Bone marrow (tissue), 2 donors: ENCODE results near the gene ZHX3.
"Not testable (repeated sequence)": the region's sequence is repeated elsewhere in the genome, so short reads cannot be mapped to it uniquely, and the experiment has no call there.

Experiments used
- DNase-seq, 2 donors: peaks; one replicate each; lab custom pipeline; 2025; lab: John Stamatoyannopoulos, UW

Gene ZHX3

GRCh38 chr20:41134362-41135186 is 183.0 kb downstream of the ZHX3 start:
- DNase-seq = no peak

GRCh38 chr20:41133709-41134361 is 183.7 kb downstream of the ZHX3 start:
- DNase-seq = no peak

DNA sequence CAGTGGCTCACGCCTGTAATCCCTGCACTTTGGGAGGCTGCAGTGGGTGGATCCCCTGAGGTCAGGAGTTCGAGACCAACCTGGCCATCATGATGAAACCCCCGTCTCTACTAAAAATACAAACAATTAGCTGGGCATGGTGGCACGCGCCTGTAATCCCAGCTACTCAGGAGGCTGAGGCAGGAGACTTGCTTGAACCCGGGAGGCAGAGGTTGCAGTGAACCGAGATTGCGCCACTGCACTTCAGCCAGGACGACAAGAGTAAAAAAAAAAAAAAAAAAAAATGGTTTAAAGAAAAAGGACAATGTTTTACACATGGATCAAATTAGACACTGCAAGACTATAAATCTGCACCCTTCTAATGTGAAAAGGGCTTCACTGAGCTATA is 185.1 kb downstream of the ZHX3 start:
- DNase-seq = not testable (repeated sequence)

- no peak for DNase-seq
Measured at GRCh38 chr20:41131594-41132387, 185.7 kb downstream of the ZHX3 start.
